ENCODE measurements around the gene SEC23A.
"Not testable (repeated sequence)": the region's sequence is repeated elsewhere in the genome, so short reads cannot be mapped to it uniquely, and the experiment has no call there.

Gene SEC23A

GRCh38 chr14:39107591-39107996 is 4.6 kb upstream of the SEC23A start:
- no peak for TF ChIP-seq POLR2A (IDR thresholded peaks at IDR 0.05; ENCODE audit: low read length)
- no peak for TF ChIP-seq GATA1 (IDR thresholded peaks at IDR 0.05; ENCODE audit: low read depth, low read length)
- DNase-seq, result peak; percentile 48 to 63

GRCh38 chr14:39104078-39104801 is 1.2 kb upstream of the SEC23A start:
- not testable (repeated sequence) for DNase-seq

- TF ChIP-seq GATA1 (IDR thresholded peaks at IDR 0.05; ENCODE audit: low read depth, low read length), result no peak
- TF ChIP-seq POLR2A (IDR thresholded peaks at IDR 0.05; ENCODE audit: low read length), result no peak
- peak; percentile 10 to 44 for DNase-seq
These were observed 618 bp downstream of the SEC23A start for GRCh38 chr14:39102265-39102968.

- TF ChIP-seq POLR2A (IDR thresholded peaks at IDR 0.05; ENCODE audit: low read length), result no peak
- no peak for TF ChIP-seq GATA1 (IDR thresholded peaks at IDR 0.05; ENCODE audit: low read depth, low read length)
- no peak for DNase-seq
These were observed 3.3 kb downstream of the SEC23A start for GRCh38 chr14:39099748-39100147.

- not testable (repeated sequence) for DNase-seq
These were observed 3.8 kb downstream of the SEC23A start for GRCh38 chr14:39099215-39099614.

GRCh38 chr14:39097159-39097558 is 5.9 kb downstream of the SEC23A start:
- no peak for TF ChIP-seq POLR2A (IDR thresholded peaks at IDR 0.05; ENCODE audit: low read length)
- TF ChIP-seq GATA1 (IDR thresholded peaks at IDR 0.05; ENCODE audit: low read depth, low read length), result no peak
- DNase-seq, result no peak

GRCh38 chr14:39094515-39094914 is 8.5 kb downstream of the SEC23A start:
- no peak for DNase-seq
- no peak for TF ChIP-seq GATA1 (IDR thresholded peaks at IDR 0.05; ENCODE audit: low read depth, low read length)
- TF ChIP-seq POLR2A (IDR thresholded peaks at IDR 0.05; ENCODE audit: low read length), result no peak

GRCh38 chr14:39091716-39092115 is 11.3 kb downstream of the SEC23A start:
- no peak for DNase-seq

GRCh38 chr14:39090548-39091111 is 12.4 kb downstream of the SEC23A start:
- no peak for DNase-seq
- TF ChIP-seq POLR2A (IDR thresholded peaks at IDR 0.05; ENCODE audit: low read length), result no peak
- no peak for TF ChIP-seq GATA1 (IDR thresholded peaks at IDR 0.05; ENCODE audit: low read depth, low read length)

More at GRCh38 chr14:39091716-39092115, 11.3 kb downstream of the SEC23A start:
- TF ChIP-seq GATA1 (IDR thresholded peaks at IDR 0.05; ENCODE audit: low read depth, low read length), result no peak
- TF ChIP-seq POLR2A (IDR thresholded peaks at IDR 0.05; ENCODE audit: low read length), result no peak

- no peak for TF ChIP-seq POLR2A (IDR thresholded peaks at IDR 0.05; ENCODE audit: low read length)
- TF ChIP-seq GATA1 (IDR thresholded peaks at IDR 0.05; ENCODE audit: low read depth, low read length), result no peak
- no peak for DNase-seq
These were observed 15.5 kb downstream of the SEC23A start for GRCh38 chr14:39087493-39087892.

GRCh38 chr14:39085933-39086332 is 17.1 kb downstream of the SEC23A start:
- TF ChIP-seq POLR2A (IDR thresholded peaks at IDR 0.05; ENCODE audit: low read length), result no peak
- no peak for TF ChIP-seq GATA1 (IDR thresholded peaks at IDR 0.05; ENCODE audit: low read depth, low read length)
- no peak for DNase-seq

- DNase-seq, result no peak
- TF ChIP-seq GATA1 (IDR thresholded peaks at IDR 0.05; ENCODE audit: low read depth, low read length) (no peak), POLR2A (IDR thresholded peaks at IDR 0.05; ENCODE audit: low read length) (no peak)
These were observed 19.9 kb downstream of the SEC23A start for GRCh38 chr14:39083127-39083526.

- TF ChIP-seq GATA1 (IDR thresholded peaks at IDR 0.05; ENCODE audit: low read depth, low read length) (no peak), POLR2A (IDR thresholded peaks at IDR 0.05; ENCODE audit: low read length) (no peak)
- no peak for DNase-seq
These were observed 22.1 kb downstream of the SEC23A start for GRCh38 chr14:39080886-39081285.

GRCh38 chr14:39071096-39071495 is 31.9 kb downstream of the SEC23A start:
- TF ChIP-seq POLR2A (IDR thresholded peaks at IDR 0.05; ENCODE audit: low read length), result no peak
- TF ChIP-seq GATA1 (IDR thresholded peaks at IDR 0.05; ENCODE audit: low read depth, low read length), result no peak
- no peak for DNase-seq

- TF ChIP-seq POLR2A (IDR thresholded peaks at IDR 0.05; ENCODE audit: low read length), result no peak
- no peak for TF ChIP-seq GATA1 (IDR thresholded peaks at IDR 0.05; ENCODE audit: low read depth, low read length)
- DNase-seq, result no peak
These were observed 33.1 kb downstream of the SEC23A start for GRCh38 chr14:39069923-39070322.

GRCh38 chr14:39069169-39069805 is 33.7 kb downstream of the SEC23A start:
- DNase-seq, result not testable (repeated sequence)
